Endothelial cell of umbilical vein (primary cell): ENCODE results near the gene IGFBP2. TPM values are rescaled to one million over a fixed set of nuclear protein-coding genes. Genes with fewer than 3 reads are reported as not detected.

ENCODE experiments used
- BruUV-seq: library from RNA; stranded (reverse); fragments of 400-500 nt; replicated peaks from 2 replicates; lab custom pipeline; 2021; lab: Mats Ljungman, UMichigan
- CTCF ChIA-PET: fragments of 300-600, 350-600 bp; sonication (Branson Sonifier 250); formaldehyde crosslinking; loops from one replicate; lab custom pipeline; 2021; ENCODE audit warnings: antibody characterized with exemption, inconsistent platforms; lab: Charles Lee
- POLR2A ChIA-PET: fragments of 300-600, 350-600 bp; sonication (Branson Sonifier 250); formaldehyde crosslinking; loops from one replicate; lab custom pipeline; 2021; ENCODE audit warnings: antibody characterized with exemption, inconsistent platforms; lab: Charles Lee
- DNase-seq: peaks from one replicate; pipeline ENCODE4 v3.0.0-alpha.2; 2011; ENCODE audit warnings: low read depth, low spot score
- FAIRE-seq: peaks from 2 replicates; lab custom pipeline; 2011; peaks lifted over from hg19 to GRCh38; lab: Jason Lieb, UNC
- H2AFZ ChIP-seq: 2 replicates; pipeline ENCODE4 v1.6.0; 2012; ENCODE audit warnings: low read depth, low read length, control low read depth, inconsistent platforms
- H3K27ac ChIP-seq: 2 replicates; pipeline ENCODE4 v1.5.1; 2011; ENCODE audit warnings: low read depth, mild to moderate bottlenecking, control low read depth, low read length, moderate library complexity; ENCODE audit not compliant: insufficient read depth
- H3K27me3 ChIP-seq, 2 experiments: 2 replicates each; pipeline versions ENCODE4 v1.6.0 to v1.6.1; 2011; ENCODE audit warnings: low read length in 2 of 2, mixed read lengths in 1 of 2; ENCODE audit not compliant: control insufficient read depth in 2 of 2, insufficient read depth in 2 of 2
- H3K36me3 ChIP-seq, 2 experiments: 2 replicates in 1 of 2; 3 replicates in 1 of 2; pipeline ENCODE4 v1.5.1; 2011; ENCODE audit warnings: low read length in 2 of 2, mild to moderate bottlenecking in 1 of 2, moderate library complexity in 1 of 2; ENCODE audit not compliant: control insufficient read depth in 2 of 2, insufficient read depth in 2 of 2; ENCODE audit errors: extremely low read depth in 1 of 2
- H3K4me1 ChIP-seq: 3 replicates; pipeline ENCODE4 v1.5.1; 2011; ENCODE audit warnings: mild to moderate bottlenecking, low read length; ENCODE audit not compliant: control insufficient read depth, insufficient read depth; ENCODE audit errors: extremely low read depth
- H3K4me2 ChIP-seq: 2 replicates; pipeline ENCODE4 v1.6.1; 2011; ENCODE audit warnings: low read length, control low read depth, mixed read lengths; ENCODE audit not compliant: insufficient read depth
- H3K4me3 ChIP-seq, 3 experiments: fragments of 200-600 bp in 1 of 3; sonication (generic), shearing (Covaris generic) in 1 of 3; replicated peaks in 1 of 3; 2 replicates each; pipeline ENCODE4 v1.5.1; 2011 to 2016; ENCODE audit warnings: control low read depth in 3 of 3, low read length in 3 of 3, mild to moderate bottlenecking in 2 of 3, inconsistent platforms in 1 of 3, low read depth in 1 of 3, moderate library complexity in 1 of 3; ENCODE audit not compliant: insufficient read depth in 1 of 3
- H3K79me2 ChIP-seq: 2 replicates; pipeline ENCODE4 v1.6.0; 2012; ENCODE audit warnings: low read length, inconsistent platforms; ENCODE audit not compliant: control insufficient read depth, insufficient read depth
- H3K9ac ChIP-seq: replicated peaks from 2 replicates; pipeline ENCODE3; 2011; ENCODE audit warnings: low read length, control low read depth; ENCODE audit not compliant: insufficient read depth; ENCODE audit errors: extremely low read depth
- H3K9me1 ChIP-seq: replicated peaks from 3 replicates; pipeline ENCODE4 v1.6.0; 2011; ENCODE audit warnings: mild to moderate bottlenecking, low read length; ENCODE audit not compliant: control insufficient read depth, insufficient read depth; ENCODE audit errors: extremely low read depth
- H3K9me3 ChIP-seq: replicated peaks from 2 replicates; pipeline ENCODE4 v1.5.1; 2012; ENCODE audit warnings: low read length, inconsistent platforms; ENCODE audit not compliant: control insufficient read depth, insufficient read depth
- H4K20me1 ChIP-seq: replicated peaks from 2 replicates; pipeline ENCODE3; 2011; ENCODE audit warnings: mild to moderate bottlenecking, low read length; ENCODE audit not compliant: control insufficient read depth, insufficient read depth; ENCODE audit errors: extremely low read depth
- EZH2 ChIP-seq: IDR thresholded peaks from 2 replicates; pipeline ENCODE4 v1.6.1; 2012; ENCODE audit warnings: borderline replicate concordance, low read depth, mild to moderate bottlenecking, moderate library complexity, low read length, inconsistent platforms; ENCODE audit not compliant: severe bottlenecking
- FOS ChIP-seq: IDR thresholded peaks from 2 replicates; pipeline ENCODE4 v1.6.1; 2011; ENCODE audit warnings: mild to moderate bottlenecking, low read length, moderate library complexity, borderline replicate concordance; ENCODE audit not compliant: insufficient read depth
- GATA2 ChIP-seq: IDR thresholded peaks from 2 replicates; pipeline ENCODE4 v1.7.0; 2011; ENCODE audit warnings: low read depth, mild to moderate bottlenecking, moderate library complexity, mixed read lengths, low read length; ENCODE audit not compliant: insufficient read length, insufficient read depth
- JUN ChIP-seq: IDR thresholded peaks from 2 replicates; pipeline ENCODE4 v1.6.1; 2011; ENCODE audit warnings: borderline replicate concordance, low read depth; ENCODE audit not compliant: insufficient read length, insufficient read depth
- MAX ChIP-seq: IDR thresholded peaks from 2 replicates; pipeline ENCODE4 v1.6.1; 2011; ENCODE audit not compliant: insufficient read depth, insufficient read length
- MYC ChIP-seq: IDR thresholded peaks from one replicate; pipeline ENCODE4 v1.6.1; 2011; ENCODE audit warnings: mild to moderate bottlenecking, low read depth, low read length
- POLR2A ChIP-seq: IDR thresholded peaks from 2 replicates; pipeline ENCODE4 v1.6.1; 2012; ENCODE audit warnings: low read depth, mild to moderate bottlenecking, control low read depth, low read length
- POLR2AphosphoS5 ChIP-seq: IDR thresholded peaks from 2 replicates; pipeline ENCODE4 v1.6.1; 2012; ENCODE audit warnings: low read depth, mild to moderate bottlenecking, control low read depth, low read length, moderate library complexity; ENCODE audit not compliant: insufficient read depth
- dilution Hi-C: fragments of 300-500 bp; cut with MboI; formaldehyde crosslinking; loops from one replicate; pipeline ENCODE4 v1.15.0; 2019; ENCODE audit warnings: low sequenced_read_pairs; ENCODE audit not compliant: extremely low pct_ligation_motif_present
- intact Hi-C: fragments of 100-400 bp; cut with micrococcal nuclease; formaldehyde crosslinking; loops from one replicate; pipeline ENCODE4 v1.10.0; 2022
- polyA plus RNA-seq, 4 experiments: library from polyadenylated mRNA; depleted of rRNA in 3 of 4; stranded (reverse) in 3 of 4; unstranded in 1 of 4; fragments of >200 nt; gene quantifications; 2 replicates each; pipeline versions ENCODE4 v1.2.1 to v1.2.3, GENCODE V29; 2011 to 2012; ENCODE audit warnings: missing spikeins in 1 of 4
- total RNA-seq: library from RNA; stranded (reverse); gene quantifications from 2 replicates; pipeline ENCODE4 v1.2.3, GENCODE V29; 2021
- TF ChIP-seq, protein P1 (sequence below), 2 donors: IDR thresholded peaks; 1 replicate in 1 of 2; 2 replicates in 1 of 2; pipeline ENCODE4 v1.5.1; 2011; ENCODE audit warnings: low read length in 2 of 2, mild to moderate bottlenecking in 2 of 2, moderate library complexity in 2 of 2, control low read depth in 1 of 2, inconsistent platforms in 1 of 2, low read depth in 1 of 2; ENCODE audit not compliant: insufficient read depth in 1 of 2; ENCODE audit errors: extremely low read depth in 1 of 2

IGFBP2 gene
- total and polyA plus RNA-seq, 2 donors (not counting 3 experiments of a cell fraction or from before 2014, with no cell fraction given) = 212 to 261 TPM

- DNase-seq = no peak
- POLR2A ChIA-PET = no interaction called here
- Histone ChIP-seq H3K36me3 (peaks cover 0 to 2% of the 10 kb centered on the region in 2 experiments), H3K27ac (no peak overlapping the region), H3K79me2 (no peaks in the 10 kb centered on the region), H3K27me3 (no peaks in the 10 kb centered on the region), H3K4me1 (peaks cover 8% of the 10 kb centered on the region), H3K9me1 (no peaks in the 10 kb centered on the region), H3K9ac (no peak overlapping the region), H2AFZ (no peak overlapping the region), H3K9me3 (no peaks in the 10 kb centered on the region), H3K4me3 (no peak overlapping the region), H4K20me1 (no peaks in the 10 kb centered on the region), H3K4me2 (no peak overlapping the region)
- dilution Hi-C loops = no loop called here
- no peak for FAIRE-seq
- no TSS peak for BruUV-seq
- CTCF ChIA-PET = interaction anchor here (0.5 to 12.6 kb wide), 4 partner anchors 19 to 261 kb away, joined by 3 to 583 read pairs (median 4); no protein-coding TSS in a partner anchor
- TF ChIP-seq MYC (no peak), FOS (no peak), POLR2A (no peak), POLR2AphosphoS5 (no peak), MAX (no peak), EZH2 (no peak), GATA2 (no peak), JUN (no peak)
- TF ChIP-seq, protein P1, sequence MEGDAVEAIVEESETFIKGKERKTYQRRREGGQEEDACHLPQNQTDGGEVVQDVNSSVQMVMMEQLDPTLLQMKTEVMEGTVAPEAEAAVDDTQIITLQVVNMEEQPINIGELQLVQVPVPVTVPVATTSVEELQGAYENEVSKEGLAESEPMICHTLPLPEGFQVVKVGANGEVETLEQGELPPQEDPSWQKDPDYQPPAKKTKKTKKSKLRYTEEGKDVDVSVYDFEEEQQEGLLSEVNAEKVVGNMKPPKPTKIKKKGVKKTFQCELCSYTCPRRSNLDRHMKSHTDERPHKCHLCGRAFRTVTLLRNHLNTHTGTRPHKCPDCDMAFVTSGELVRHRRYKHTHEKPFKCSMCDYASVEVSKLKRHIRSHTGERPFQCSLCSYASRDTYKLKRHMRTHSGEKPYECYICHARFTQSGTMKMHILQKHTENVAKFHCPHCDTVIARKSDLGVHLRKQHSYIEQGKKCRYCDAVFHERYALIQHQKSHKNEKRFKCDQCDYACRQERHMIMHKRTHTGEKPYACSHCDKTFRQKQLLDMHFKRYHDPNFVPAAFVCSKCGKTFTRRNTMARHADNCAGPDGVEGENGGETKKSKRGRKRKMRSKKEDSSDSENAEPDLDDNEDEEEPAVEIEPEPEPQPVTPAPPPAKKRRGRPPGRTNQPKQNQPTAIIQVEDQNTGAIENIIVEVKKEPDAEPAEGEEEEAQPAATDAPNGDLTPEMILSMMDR (IDR thresholded peaks at IDR 0.05; ENCODE audit: extremely low read depth in 1 of 2, insufficient read depth in 1 of 2, low read depth in 1 of 2, low read length in 2 of 2) = no peak
- intact Hi-C loops = no loop called here
Observed at GRCh38 chr2:216663846-216664245, 30.6 kb downstream of the IGFBP2 start.
